Activated CD8-positive, alpha-beta memory T cell treated with anti-CD3 and anti-CD28 coated beads, Interleukin-2, amount 10 ng/mL, durations not matched to agents 7 days and 5 days (primary cell): ENCODE results near the gene DAB2IP. TPM values are rescaled to one million over a fixed set of nuclear protein-coding genes. Genes with fewer than 3 reads are reported as not detected.
A peak's percentile ranks its signal among the peaks of the same experiment; 100 is the strongest.
"Not testable (repeated sequence)": the region's sequence is repeated elsewhere in the genome, so short reads cannot be mapped to it uniquely, and the experiment has no call there.

Experiments used
- ATAC-seq: fragments of 150-1000 bp; cut with Tn5 transposase; one replicate; pipeline ENCODE4 v1.10.0; 2021; ENCODE audit warnings: moderate library complexity
- CTCF ChIA-PET: fragments of 350-600 bp; sonication (Branson Sonifier 250); formaldehyde crosslinking; loops from one replicate; lab custom pipeline; 2021; ENCODE audit warnings: antibody characterized with exemption; lab: Charles Lee
- DNase-seq: peaks from one replicate; pipeline ENCODE4 v3.0.0-alpha.2; 2020
- H3K27ac Mint-ChIP-seq: one replicate; pipeline ENCODE4 v1.8.0; 2021; ENCODE audit warnings: mild to moderate bottlenecking, mixed read lengths
- H3K27me3 Mint-ChIP-seq: one replicate; pipeline ENCODE4 v1.8.0; 2021; ENCODE audit warnings: mixed read lengths
- H3K36me3 Mint-ChIP-seq: one replicate; pipeline ENCODE4 v1.8.0; 2021; ENCODE audit warnings: mild to moderate bottlenecking, mixed read lengths
- H3K4me1 Mint-ChIP-seq: one replicate; pipeline ENCODE4 v1.8.0; 2021; ENCODE audit warnings: mixed read lengths
- H3K4me3 Mint-ChIP-seq: one replicate; pipeline ENCODE4 v1.8.0; 2021; ENCODE audit warnings: mild to moderate bottlenecking, moderate library complexity, mixed read lengths
- H3K9me3 Mint-ChIP-seq: one replicate; pipeline ENCODE4 v1.8.0; 2022; ENCODE audit warnings: low read depth, mixed read lengths
- total RNA-seq, 2 experiments: library from RNA; stranded (reverse); gene quantifications; one replicate each; pipeline ENCODE4 v1.2.3, GENCODE V29; 2021

DAB2IP gene
- total RNA-seq, 2 experiments from 2014 or later: 0.07 to 0.18 TPM

GRCh38 chr9:121732389-121732788 lies 81.0 kb downstream of the DAB2IP start:
- no peak overlapping the region for H3K27ac Mint-ChIP-seq
- DNase-seq: no peak
- no peaks in the 10 kb centered on the region for H3K36me3 Mint-ChIP-seq
- no peak for ATAC-seq
- peaks cover 23% of the 10 kb centered on the region for H3K27me3 Mint-ChIP-seq
- H3K4me3 Mint-ChIP-seq: no peak overlapping the region
- CTCF ChIA-PET: interaction anchor here (0.9 to 1.8 kb wide), 6 partner anchors 11 to 391 kb away, joined by 3 to 8 read pairs (median 3); no protein-coding TSS in a partner anchor
- H3K9me3 Mint-ChIP-seq: no peaks in the 10 kb centered on the region
- peaks cover 32% of the 10 kb centered on the region for H3K4me1 Mint-ChIP-seq

GRCh38 chr9:121732886-121733285 lies 81.5 kb downstream of the DAB2IP start:
- Mint-ChIP-seq H3K36me3 (no peaks in the 10 kb centered on the region), H3K27me3 (peaks cover 23% of the 10 kb centered on the region), H3K9me3 (no peaks in the 10 kb centered on the region), H3K27ac (no peak overlapping the region), H3K4me1 (peaks cover 32% of the 10 kb centered on the region), H3K4me3 (no peak overlapping the region)
- CTCF ChIA-PET: interaction anchor here (0.9 to 1.8 kb wide), 8 partner anchors 11 to 390 kb away, joined by 3 to 8 read pairs (median 4); no protein-coding TSS in a partner anchor
- DNase-seq: no peak
- ATAC-seq: peak; percentile 63

GRCh38 chr9:121734465-121734864 lies 83.0 kb downstream of the DAB2IP start:
- Mint-ChIP-seq H3K4me1 (peaks cover 32% of the 10 kb centered on the region), H3K4me3 (no peak overlapping the region), H3K27me3 (peaks cover 23% of the 10 kb centered on the region), H3K27ac (no peak overlapping the region), H3K9me3 (no peaks in the 10 kb centered on the region), H3K36me3 (no peaks in the 10 kb centered on the region)
- DNase-seq (no peak), ATAC-seq (no peak)
- CTCF ChIA-PET: interaction anchor here (1.1 to 1.6 kb wide), 6 partner anchors 9 to 196 kb away, joined by 3 to 6 read pairs (median 4); no protein-coding TSS in a partner anchor

GRCh38 chr9:121735065-121735792 lies 83.8 kb downstream of the DAB2IP start:
- Mint-ChIP-seq H3K4me3 (no peak overlapping the region), H3K9me3 (no peaks in the 10 kb centered on the region), H3K27ac (no peak overlapping the region), H3K27me3 (peaks cover 23% of the 10 kb centered on the region), H3K36me3 (no peaks in the 10 kb centered on the region), H3K4me1 (peaks cover 32% of the 10 kb centered on the region)
- CTCF ChIA-PET: interaction anchor here (0.9 to 1.5 kb wide), 6 partner anchors 8 to 195 kb away, joined by 3 to 6 read pairs (median 4); no protein-coding TSS in a partner anchor
- ATAC-seq: peak; percentile 77
- peak; percentile 64 for DNase-seq

GRCh38 chr9:121735793-121736770 lies 84.6 kb downstream of the DAB2IP start:
- H3K36me3 Mint-ChIP-seq: no peaks in the 10 kb centered on the region
- H3K4me3 Mint-ChIP-seq: no peak overlapping the region
- H3K27me3 Mint-ChIP-seq: peaks cover 23% of the 10 kb centered on the region
- CTCF ChIA-PET: interaction anchor here (0.9 to 1.5 kb wide), 3 partner anchors 10 to 194 kb away, joined by 3 to 4 read pairs (median 3); no protein-coding TSS in a partner anchor
- no peaks in the 10 kb centered on the region for H3K9me3 Mint-ChIP-seq
- DNase-seq (no peak), ATAC-seq (no peak)
- H3K4me1 Mint-ChIP-seq: peaks cover 41% of the 10 kb centered on the region
- no peak overlapping the region for H3K27ac Mint-ChIP-seq

GRCh38 chr9:121736934-121737462 lies 85.6 kb downstream of the DAB2IP start:
- ATAC-seq (no peak), DNase-seq (no peak)
- no peak overlapping the region for H3K27ac Mint-ChIP-seq
- peaks cover 50% of the 10 kb centered on the region for H3K4me1 Mint-ChIP-seq
- peaks cover 23% of the 10 kb centered on the region for H3K27me3 Mint-ChIP-seq
- no peaks in the 10 kb centered on the region for H3K36me3 Mint-ChIP-seq
- H3K4me3 Mint-ChIP-seq: no peak overlapping the region
- CTCF ChIA-PET: interaction anchor here (1.3 kb wide), 1 partner anchor 29 kb away, joined by 3 read pairs; no protein-coding TSS in a partner anchor
- no peaks in the 10 kb centered on the region for H3K9me3 Mint-ChIP-seq

GRCh38 chr9:121737481-121737931 lies 86.1 kb downstream of the DAB2IP start:
- no peaks in the 10 kb centered on the region for H3K36me3 Mint-ChIP-seq
- peaks cover 23% of the 10 kb centered on the region for H3K27me3 Mint-ChIP-seq
- DNase-seq: no peak
- no peak for ATAC-seq
- peaks cover 45% of the 10 kb centered on the region for H3K4me1 Mint-ChIP-seq
- no peaks in the 10 kb centered on the region for H3K9me3 Mint-ChIP-seq
- CTCF ChIA-PET: interaction anchor here (1.3 to 1.5 kb wide), 2 partner anchors 30 to 191 kb away, joined by 3 to 4 read pairs; no protein-coding TSS in a partner anchor
- no peak overlapping the region for H3K4me3 Mint-ChIP-seq
- no peak overlapping the region for H3K27ac Mint-ChIP-seq

- CTCF ChIA-PET: interaction anchor here (1.5 kb wide), 1 partner anchor 192 kb away, joined by 4 read pairs; no protein-coding TSS in a partner anchor
- peaks cover 22% of the 10 kb centered on the region for H3K27me3 Mint-ChIP-seq
Measured at GRCh38 chr9:121738411-121738810, 87.0 kb downstream of the DAB2IP start.

GRCh38 chr9:121738968-121739367 lies 87.5 kb downstream of the DAB2IP start:
- CTCF ChIA-PET: interaction anchor here (1.0 to 1.5 kb wide), 2 partner anchors 9 to 193 kb away, joined by 3 to 4 read pairs; no protein-coding TSS in a partner anchor
- H3K27ac Mint-ChIP-seq: no peak overlapping the region
- ATAC-seq: no peak

More at GRCh38 chr9:121738411-121738810, 87.0 kb downstream of the DAB2IP start:
- Mint-ChIP-seq H3K9me3 (no peaks in the 10 kb centered on the region), H3K4me1 (peaks cover 36% of the 10 kb centered on the region), H3K4me3 (no peak overlapping the region), H3K27ac (no peak overlapping the region), H3K36me3 (no peaks in the 10 kb centered on the region)
- no peak for DNase-seq
- no peak for ATAC-seq

GRCh38 chr9:121739971-121740370 lies 88.5 kb downstream of the DAB2IP start:
- H3K4me3 Mint-ChIP-seq: no peak overlapping the region
- no peak overlapping the region for H3K27ac Mint-ChIP-seq
- H3K36me3 Mint-ChIP-seq: no peaks in the 10 kb centered on the region
- ATAC-seq (no peak), DNase-seq (no peak)
- H3K9me3 Mint-ChIP-seq: no peaks in the 10 kb centered on the region
- H3K4me1 Mint-ChIP-seq: peaks cover 28% of the 10 kb centered on the region
- CTCF ChIA-PET: interaction anchor here (0.7 to 1.0 kb wide), 2 partner anchors 8 to 40 kb away, joined by 3 read pairs; no protein-coding TSS in a partner anchor
- H3K27me3 Mint-ChIP-seq: peaks cover 16% of the 10 kb centered on the region

More at GRCh38 chr9:121738968-121739367, 87.5 kb downstream of the DAB2IP start:
- Mint-ChIP-seq H3K27me3 (peaks cover 19% of the 10 kb centered on the region), H3K36me3 (no peaks in the 10 kb centered on the region), H3K4me1 (peaks cover 33% of the 10 kb centered on the region), H3K9me3 (no peaks in the 10 kb centered on the region), H3K4me3 (no peak overlapping the region)
- DNase-seq: no peak

- no peak overlapping the region for H3K4me3 Mint-ChIP-seq
- DNase-seq: no peak
- peak; percentile 38 for ATAC-seq
- H3K4me1 Mint-ChIP-seq: peaks cover 23% of the 10 kb centered on the region
- no peak overlapping the region for H3K27ac Mint-ChIP-seq
- H3K9me3 Mint-ChIP-seq: no peaks in the 10 kb centered on the region
- CTCF ChIA-PET: interaction anchor here (0.6 to 1.6 kb wide), 5 partner anchors 9 to 382 kb away, joined by 3 read pairs; no protein-coding TSS in a partner anchor
- peaks cover 5% of the 10 kb centered on the region for H3K27me3 Mint-ChIP-seq
- no peaks in the 10 kb centered on the region for H3K36me3 Mint-ChIP-seq
Measured at GRCh38 chr9:121741228-121741918, 89.9 kb downstream of the DAB2IP start.

GRCh38 chr9:121741919-121742283 lies 90.5 kb downstream of the DAB2IP start:
- not testable (repeated sequence) for DNase-seq, H3K36me3 Mint-ChIP-seq, H3K4me3 Mint-ChIP-seq, H3K27me3 Mint-ChIP-seq, H3K27ac Mint-ChIP-seq, H3K9me3 Mint-ChIP-seq
- peak; percentile 50 for ATAC-seq
- CTCF ChIA-PET: interaction anchor here (0.6 to 1.6 kb wide), 5 partner anchors 9 to 381 kb away, joined by 3 read pairs; no protein-coding TSS in a partner anchor
- H3K4me1 Mint-ChIP-seq: peaks cover 21% of the 10 kb centered on the region
